Pons (tissue), 1 donor: ENCODE results near the gene BRMS1.
"Not testable (repeated sequence)": the region's sequence is repeated elsewhere in the genome, so short reads cannot be mapped to it uniquely, and the experiment has no call there.

Experiments
- DNase-seq: peaks from one replicate; pipeline ENCODE4 v3.0.0-alpha.2; 2016; ENCODE audit warnings: low spot score

The BRMS1 gene

GRCh38 chr11:66322732-66323427 is 22.0 kb downstream of the BRMS1 start:
- no peak for DNase-seq

- DNase-seq = no peak
Measured at GRCh38 chr11:66321606-66322005, 23.3 kb downstream of the BRMS1 start.

DNA sequence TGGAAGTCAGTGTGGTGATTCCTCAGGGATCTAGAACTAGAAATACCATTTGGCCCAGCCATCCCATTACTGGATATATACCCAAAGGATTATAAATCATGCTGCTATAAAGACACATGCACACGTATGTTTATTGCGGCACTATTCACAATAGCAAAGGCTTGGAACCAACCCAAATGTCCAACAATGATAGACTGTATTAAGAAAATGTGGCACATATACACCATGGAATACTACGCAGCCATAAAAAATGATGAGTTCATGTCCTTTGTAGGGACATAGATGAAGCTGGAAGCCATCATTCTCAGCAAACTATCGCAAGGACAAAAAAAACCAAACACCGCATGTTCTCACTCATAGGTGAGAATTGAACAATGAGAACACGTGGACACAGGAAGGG is 24.2 kb downstream of the BRMS1 start:
- DNase-seq = not testable (repeated sequence)

GRCh38 chr11:66320289-66320688 is 24.6 kb downstream of the BRMS1 start:
- DNase-seq = not testable (repeated sequence)

DNA sequence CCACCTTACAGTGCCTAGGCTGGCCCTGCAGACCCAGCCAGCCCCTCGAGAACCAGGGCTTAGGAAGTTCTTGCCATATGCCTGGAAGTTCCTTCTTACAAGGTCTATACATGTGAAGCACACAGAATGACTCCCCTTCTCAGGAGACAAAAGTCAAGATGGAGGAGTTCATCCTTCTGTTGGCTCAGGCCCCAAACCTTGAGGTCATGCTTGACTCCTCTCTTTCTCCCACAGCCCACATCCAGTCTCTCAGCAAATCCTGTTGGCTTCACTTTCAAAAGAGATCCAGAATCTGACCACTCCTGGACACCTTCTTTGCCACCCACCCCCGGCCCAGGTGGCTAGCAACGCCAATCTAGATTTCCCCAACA is 26.3 kb downstream of the BRMS1 start:
- no peak for DNase-seq

- DNase-seq = no peak
Measured at GRCh38 chr11:66317723-66318599, 26.9 kb downstream of the BRMS1 start.

GRCh38 chr11:66317322-66317722 is 27.6 kb downstream of the BRMS1 start:
- DNase-seq = no peak

DNA sequence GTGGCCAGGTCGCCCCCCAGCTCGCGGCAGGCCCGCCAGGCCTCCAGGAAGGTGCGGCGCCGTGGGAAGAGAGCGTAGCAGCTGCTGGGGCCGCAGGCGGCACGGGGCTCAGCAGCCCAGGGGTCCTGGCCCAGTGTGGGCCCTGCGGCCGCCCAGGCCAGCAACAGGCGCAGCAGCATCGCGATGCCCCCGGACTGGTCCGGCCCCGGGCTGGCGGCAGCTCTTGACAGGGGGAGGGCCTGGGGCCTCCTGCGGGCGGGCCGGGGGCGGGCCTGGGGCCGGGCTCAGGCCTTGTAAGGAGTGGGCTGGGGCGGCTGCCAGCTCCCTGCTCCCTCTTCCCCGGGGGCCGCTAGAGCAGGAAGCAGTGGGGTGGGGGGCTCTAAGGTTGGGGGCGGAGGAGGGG is 28.1 kb downstream of the BRMS1 start, which contains the start of gene CD248:
Gene CD248 (minus strand): TSS at position 196 of the 403 bp plus-strand sequence. CDS start 17 bp downstream, at position 179.
- no peak for DNase-seq

DNA sequence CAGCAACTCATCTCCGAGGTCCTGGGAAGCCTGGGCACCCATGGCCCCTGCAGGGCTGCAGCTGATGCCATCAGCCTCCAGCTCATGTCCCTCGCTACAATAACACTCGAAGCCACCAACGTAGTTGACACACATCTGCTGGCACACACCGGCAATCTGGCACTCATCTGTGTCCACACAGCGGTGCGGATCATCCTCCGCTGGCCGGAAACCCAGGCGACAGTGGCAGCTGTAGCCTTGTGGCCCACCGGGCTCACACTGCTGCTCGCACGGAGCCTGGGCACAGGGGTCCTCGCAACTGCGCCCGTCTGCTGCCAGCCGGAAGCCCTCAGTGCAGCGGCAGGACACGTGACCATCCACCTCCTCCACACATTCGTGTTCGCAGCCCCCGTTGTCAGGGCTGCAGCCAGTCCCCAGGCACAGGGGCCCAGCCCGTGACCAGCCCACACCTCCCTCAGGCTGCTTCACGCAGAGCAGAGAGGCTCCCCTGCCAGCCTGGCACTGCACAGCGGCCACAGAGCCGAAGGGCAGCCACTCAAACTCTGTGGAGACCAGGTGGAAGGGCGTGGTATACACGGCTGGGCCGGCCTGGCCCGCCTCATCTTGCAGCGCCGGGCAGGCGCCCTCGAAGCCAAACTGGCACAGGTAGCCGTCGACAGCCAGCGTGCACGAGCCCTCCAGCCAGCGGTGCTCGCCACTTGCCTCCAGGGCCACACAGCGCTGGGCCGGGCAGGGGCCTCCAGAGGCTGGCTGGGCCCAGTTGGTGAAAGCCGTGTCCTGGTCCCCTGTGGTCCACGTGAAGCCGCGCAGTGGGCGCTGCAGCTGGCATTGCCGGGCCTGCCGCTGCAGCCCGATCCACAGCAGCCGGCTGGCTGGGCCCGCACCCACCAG is 28.7 kb downstream of the BRMS1 start:
- DNase-seq = no peak

DNA sequence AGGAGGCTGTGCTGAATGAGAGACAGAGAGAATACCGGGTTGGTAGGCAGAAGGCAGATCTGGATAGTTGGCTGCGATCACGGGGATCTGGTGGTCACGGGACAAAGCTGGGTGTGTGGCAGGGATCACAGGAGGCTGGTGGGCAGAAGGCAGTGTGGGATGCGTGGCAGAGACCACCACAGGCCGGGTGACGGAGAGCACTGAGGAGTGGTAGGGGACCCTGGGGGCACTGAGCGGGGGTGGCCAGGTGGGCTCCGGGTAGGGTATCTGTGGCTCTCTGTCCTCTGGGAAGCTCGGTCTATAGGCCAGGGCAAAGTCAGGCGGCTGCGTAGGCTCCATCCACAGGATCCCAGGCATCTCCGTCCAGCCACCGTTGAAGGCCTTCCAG is 29.4 kb downstream of the BRMS1 start:
- no peak for DNase-seq

DNA sequence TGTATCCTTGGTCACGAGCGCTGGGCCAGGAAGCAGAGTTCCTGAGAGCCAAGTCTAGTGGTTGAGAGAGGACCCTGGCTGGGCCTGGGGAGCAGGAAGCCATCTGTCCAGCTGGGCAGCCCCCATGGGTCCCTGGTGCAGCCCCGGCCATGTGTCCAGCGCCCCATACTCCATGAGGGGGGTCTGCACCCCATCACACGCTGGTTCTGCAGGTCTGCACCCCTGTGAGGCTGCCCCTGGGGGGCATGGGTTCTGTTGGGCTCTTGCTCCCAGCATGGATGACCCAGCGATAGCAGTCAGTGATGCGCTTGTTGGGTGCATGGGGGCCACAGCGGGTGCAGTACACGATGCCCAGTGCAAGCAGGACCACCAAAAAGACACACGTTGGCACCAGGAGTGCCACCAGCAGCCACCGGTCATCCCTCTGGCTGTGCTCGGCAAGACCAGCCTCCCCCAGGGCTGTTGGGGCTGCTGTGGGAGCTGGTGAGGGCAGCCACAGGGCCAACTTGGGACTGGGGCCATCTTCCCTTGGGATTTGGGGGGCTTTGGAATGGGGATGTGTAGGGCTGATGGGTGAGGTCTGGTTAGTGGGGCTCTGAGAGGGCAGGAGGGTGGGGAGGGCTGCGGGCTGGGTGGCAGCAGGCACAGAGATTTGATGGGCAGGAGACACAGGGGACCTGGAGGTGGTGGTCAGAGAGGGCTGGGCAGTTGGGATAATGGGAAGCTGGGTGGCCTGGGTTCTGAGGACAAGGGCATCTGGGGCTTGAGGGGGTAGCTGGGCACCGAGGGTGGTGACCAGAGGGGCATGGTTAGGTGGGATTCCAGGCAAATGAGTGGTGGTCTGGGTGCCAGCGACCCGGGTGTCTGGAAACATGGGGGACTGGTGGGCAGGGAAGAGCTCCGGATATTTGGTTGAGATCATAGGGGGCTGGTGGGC is 30.1 kb downstream of the BRMS1 start:
- no peak for DNase-seq

- DNase-seq = no peak
Measured at GRCh38 chr11:66314186-66314501, 30.8 kb downstream of the BRMS1 start.

- no peak for DNase-seq
Measured at GRCh38 chr11:66313321-66314185, 31.4 kb downstream of the BRMS1 start.

GRCh38 chr11:66312549-66313320 is 32.2 kb downstream of the BRMS1 start:
- DNase-seq = peak; percentile 91

GRCh38 chr11:66311965-66312548 is 32.8 kb downstream of the BRMS1 start:
- peak; percentile 87 for DNase-seq

GRCh38 chr11:66311470-66311964 is 33.4 kb downstream of the BRMS1 start:
- DNase-seq = no peak

- DNase-seq = not testable (repeated sequence)
Measured at GRCh38 chr11:66310803-66311440, 34.0 kb downstream of the BRMS1 start.

DNA sequence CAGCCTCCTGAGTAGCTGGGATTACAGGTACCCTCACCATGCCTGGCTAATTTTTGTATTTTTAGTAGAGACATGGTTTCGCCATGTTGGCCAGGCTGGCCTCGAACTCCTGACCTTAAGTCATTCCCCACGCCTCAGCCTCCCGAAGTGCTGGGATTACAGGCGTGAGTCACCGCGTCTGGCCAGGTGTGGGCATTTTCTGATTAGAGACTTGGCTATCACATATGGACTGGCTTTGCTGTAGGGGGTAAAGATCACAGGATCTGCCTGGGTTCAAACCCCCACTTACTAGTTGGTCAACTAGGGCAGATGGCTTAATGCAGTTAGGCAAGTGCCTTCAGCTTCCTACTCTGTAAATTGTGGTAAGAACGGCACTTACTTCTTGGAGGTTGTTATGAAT is 34.6 kb downstream of the BRMS1 start:
- DNase-seq = no peak
